HS-27A (cell line): ENCODE data around the gene CACNA1G.
A peak's percentile ranks its signal among the peaks of the same experiment; 100 is the strongest.

Experiments used
- DNase-seq: peaks from one replicate; pipeline ENCODE4 v3.0.0-alpha.2; 2012; ENCODE audit warnings: low read depth, missing footprints

Gene CACNA1G

GRCh38 chr17:50651661-50652060 lies 91.1 kb downstream of the CACNA1G start:
- no peak for DNase-seq

- DNase-seq = no peak
These were observed 93.2 kb downstream of the CACNA1G start for GRCh38 chr17:50653738-50654137.

GRCh38 chr17:50656509-50656908 lies 96.0 kb downstream of the CACNA1G start:
- DNase-seq = no peak

- DNase-seq = no peak
These were observed 96.5 kb downstream of the CACNA1G start for GRCh38 chr17:50657054-50657453.

DNA sequence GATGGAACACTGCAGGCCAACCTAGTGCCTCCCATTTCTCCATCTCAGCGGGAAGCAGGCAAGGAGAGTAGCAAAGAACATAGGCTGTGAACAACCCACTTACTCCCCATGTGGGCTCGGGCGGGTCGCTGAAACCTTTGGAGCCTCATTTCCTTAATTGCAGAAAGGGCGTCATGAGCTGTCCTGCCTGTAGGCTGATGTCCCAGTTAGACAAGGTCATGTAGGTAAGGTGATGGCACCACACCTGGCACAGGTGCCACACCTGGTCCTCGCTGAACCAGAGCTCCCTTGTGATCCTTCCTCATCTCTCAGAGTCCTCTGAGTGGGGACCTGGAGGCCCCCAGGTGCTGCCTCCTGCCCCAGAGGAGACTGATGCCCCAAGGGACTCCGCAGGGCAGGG lies 97.1 kb downstream of the CACNA1G start:
- DNase-seq = no peak

DNA sequence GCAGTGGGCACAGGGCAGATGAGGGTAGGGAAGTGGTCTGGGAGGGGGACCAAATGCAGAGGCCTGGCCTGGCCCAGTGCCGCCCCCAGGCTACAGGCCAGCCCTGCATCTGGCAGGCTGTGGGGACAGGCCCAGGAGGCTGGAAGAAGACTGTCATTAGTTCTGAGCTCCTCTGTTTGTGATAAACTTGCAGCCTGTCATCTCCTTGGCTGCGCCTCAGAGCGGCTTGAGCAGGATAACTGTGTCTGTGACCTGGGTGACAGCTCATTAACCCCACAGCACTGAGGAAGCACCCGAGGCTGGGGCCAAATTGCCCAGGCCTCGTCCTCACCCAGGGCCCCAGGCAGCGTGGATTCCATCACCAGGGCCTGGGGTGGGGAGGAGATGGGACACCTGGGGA lies 98.1 kb downstream of the CACNA1G start:
- DNase-seq = no peak

GRCh38 chr17:50659179-50659578 lies 98.7 kb downstream of the CACNA1G start:
- DNase-seq = no peak

GRCh38 chr17:50660042-50660886 lies 99.7 kb downstream of the CACNA1G start:
- no peak for DNase-seq

- DNase-seq = no peak
These were observed 100.4 kb downstream of the CACNA1G start for GRCh38 chr17:50660887-50661345.

- no peak for DNase-seq
These were observed 100.8 kb downstream of the CACNA1G start for GRCh38 chr17:50661348-50661747.

GRCh38 chr17:50661795-50662391 lies 101.4 kb downstream of the CACNA1G start:
- DNase-seq = peak; percentile 61

- no peak for DNase-seq
These were observed 102.2 kb downstream of the CACNA1G start for GRCh38 chr17:50662632-50663225.

DNA sequence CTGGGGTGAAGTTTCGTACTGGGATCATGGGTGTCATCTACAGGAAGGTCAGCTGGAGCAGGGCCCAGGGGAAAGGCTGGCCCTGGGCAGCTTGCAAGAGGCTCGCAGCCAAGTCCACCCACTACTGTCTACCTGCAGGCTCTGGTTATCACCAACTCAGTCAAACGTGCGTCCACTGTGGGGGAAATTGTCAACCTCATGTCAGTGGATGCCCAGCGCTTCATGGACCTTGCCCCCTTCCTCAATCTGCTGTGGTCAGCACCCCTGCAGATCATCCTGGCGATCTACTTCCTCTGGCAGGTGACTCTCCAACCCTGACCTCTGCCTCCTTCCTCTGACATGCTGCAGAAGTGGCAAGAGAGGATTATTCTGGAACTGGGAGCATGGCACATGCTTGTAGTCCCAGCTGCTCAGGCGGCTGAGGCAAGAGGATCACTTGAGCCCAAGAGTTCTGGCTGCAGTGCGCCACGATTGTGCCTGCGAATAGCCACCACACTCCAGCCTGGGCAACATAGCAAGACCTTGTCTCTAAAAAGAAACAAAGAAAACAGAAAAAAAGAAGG lies 103.4 kb downstream of the CACNA1G start:
- DNase-seq = no peak

DNA sequence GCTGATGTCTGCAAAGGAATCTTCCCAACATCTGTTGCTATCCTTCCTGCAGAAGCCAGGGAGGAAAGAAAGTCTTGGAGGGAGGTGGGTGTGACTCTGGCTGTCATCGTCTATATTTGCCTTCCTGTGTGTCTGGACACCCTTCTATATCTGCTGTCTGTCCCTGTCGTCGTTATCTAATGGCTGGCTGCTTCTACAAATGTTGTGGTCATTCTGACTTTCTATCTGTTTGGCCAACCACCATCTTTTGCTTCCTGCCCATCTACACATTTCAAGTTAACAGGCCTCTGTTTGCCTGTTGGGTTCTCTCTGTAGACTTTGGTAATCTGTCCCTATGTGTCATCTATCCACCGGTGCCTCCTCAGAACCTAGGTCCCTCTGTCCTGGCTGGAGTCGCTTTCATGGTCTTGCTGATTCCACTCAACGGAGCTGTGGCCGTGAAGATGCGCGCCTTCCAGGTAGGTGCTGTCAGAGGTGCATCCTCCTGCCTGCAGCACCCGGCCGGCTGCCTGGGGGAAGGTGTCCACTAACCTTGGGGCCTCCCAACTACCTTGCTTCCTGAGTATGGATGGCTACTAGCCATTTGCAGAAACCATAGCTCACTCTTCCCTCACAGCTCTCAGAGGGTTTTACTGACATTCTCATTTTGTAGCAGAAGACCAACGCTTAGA lies 104.4 kb downstream of the CACNA1G start:
- no peak for DNase-seq

DNA sequence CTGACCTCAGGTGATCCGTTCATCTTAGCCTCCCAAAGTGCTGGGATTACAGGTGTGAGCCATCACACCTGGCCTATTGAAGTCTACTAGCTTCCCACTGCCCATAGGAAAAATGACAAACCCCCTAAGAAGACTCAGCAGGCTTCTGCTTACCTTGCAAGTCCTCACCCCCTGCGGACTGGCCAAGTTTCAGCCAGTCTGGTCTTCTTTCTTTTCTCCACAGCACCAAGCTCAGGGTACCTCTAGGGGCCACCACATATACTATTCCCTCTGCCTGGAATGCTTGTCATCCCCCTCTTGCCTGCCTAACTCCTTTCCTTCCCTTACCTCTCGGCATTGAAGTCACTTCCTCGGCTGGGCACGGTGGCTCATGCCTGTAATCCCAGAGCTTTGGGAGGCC lies 105.3 kb downstream of the CACNA1G start:
- DNase-seq = no peak

DNA sequence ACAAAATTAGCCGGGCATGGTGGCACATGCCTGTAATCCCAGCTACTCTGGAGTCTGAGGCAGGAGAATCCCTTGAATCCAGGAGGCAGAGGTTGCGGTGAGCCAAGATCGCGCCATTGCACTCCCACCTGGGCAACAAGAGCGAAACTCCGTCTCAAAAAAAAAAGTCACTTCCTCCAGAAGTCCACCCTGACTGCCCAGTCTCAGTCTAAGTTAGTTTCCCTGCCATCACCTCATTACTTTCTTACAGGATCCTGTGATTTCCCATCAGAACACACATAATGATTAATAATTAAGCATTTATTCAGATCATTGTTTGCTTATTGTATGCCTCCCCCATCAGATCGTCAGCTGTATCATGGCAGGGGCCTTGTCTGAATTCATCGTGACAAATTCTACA lies 105.8 kb downstream of the CACNA1G start:
- no peak for DNase-seq

- no peak for DNase-seq
These were observed 106.9 kb downstream of the CACNA1G start for GRCh38 chr17:50667259-50668024.

GRCh38 chr17:50668025-50668837 lies 107.7 kb downstream of the CACNA1G start:
- DNase-seq = no peak

DNA sequence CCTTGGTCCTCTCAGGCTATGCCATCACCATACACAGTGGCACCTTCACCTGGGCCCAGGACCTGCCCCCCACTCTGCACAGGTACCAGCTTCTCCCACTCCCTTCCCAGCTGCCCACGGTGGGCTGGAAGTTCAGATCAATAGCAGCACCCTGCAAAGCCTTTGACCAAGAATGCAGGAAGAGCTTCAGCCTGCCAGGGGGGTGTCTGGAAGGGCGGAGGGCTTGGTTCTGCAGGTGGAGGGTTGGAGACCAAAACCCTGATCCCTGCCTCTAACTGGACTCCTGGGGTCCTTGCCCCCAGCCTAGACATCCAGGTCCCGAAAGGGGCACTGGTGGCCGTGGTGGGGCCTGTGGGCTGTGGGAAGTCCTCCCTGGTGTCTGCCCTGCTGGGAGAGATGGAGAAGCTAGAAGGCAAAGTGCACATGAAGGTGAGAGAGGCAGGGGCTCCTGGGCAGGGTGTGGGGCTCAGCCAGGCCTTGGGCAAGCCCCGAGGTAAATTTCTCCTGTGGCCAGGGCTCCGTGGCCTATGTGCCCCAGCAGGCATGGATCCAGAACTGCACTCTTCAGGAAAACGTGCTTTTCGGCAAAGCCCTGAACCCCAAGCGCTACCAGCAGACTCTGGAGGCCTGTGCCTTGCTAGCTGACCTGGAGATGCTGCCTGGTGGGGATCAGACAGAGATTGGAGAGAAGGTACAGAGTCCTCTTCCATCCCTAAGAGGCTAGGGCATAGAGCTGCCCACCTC lies 108.5 kb downstream of the CACNA1G start:
- DNase-seq = no peak

GRCh38 chr17:50672071-50672470 lies 111.6 kb downstream of the CACNA1G start:
- no peak for DNase-seq
